AG09309 (cell line): Measurements from ENCODE around the gene PDCL2.

Experiments
- DNase-seq: peaks from one replicate; pipeline ENCODE4 v3.0.0-alpha.2; 2010; ENCODE audit warnings: low read depth
- H3K4me3 ChIP-seq: 2 replicates; pipeline ENCODE4 v1.5.1; 2011; ENCODE audit warnings: mild to moderate bottlenecking, low read depth, low read length, moderate library complexity; ENCODE audit not compliant: control insufficient read depth
- TF ChIP-seq, protein P1 (sequence below): IDR thresholded peaks from 2 replicates; pipeline ENCODE4 v1.5.1; 2011; ENCODE audit warnings: mild to moderate bottlenecking, low read depth, low read length, inconsistent platforms; ENCODE audit not compliant: insufficient read depth, control insufficient read depth; ENCODE audit errors: missing control alignments

Gene PDCL2

DNA sequence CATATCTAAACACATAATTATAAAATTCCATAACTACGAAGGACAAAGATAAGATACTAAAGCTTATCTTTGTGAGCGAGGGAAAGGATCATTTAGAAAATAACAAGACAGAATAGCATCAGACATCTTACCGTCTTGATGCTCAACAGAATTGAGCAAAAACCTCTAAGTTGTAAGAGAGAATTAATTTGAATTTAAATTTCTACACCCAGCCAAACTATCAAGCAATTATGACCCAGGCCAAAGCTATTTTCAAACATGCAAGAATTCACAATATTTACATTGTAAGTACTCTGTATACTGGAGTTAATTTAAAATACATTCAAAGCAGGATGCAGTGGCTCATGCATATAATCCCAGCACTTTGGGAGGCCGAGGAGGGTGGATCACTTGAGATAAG, 61.9 kb downstream of the PDCL2 start:
- H3K4me3 ChIP-seq: no peak overlapping the region
- TF ChIP-seq, protein P1, sequence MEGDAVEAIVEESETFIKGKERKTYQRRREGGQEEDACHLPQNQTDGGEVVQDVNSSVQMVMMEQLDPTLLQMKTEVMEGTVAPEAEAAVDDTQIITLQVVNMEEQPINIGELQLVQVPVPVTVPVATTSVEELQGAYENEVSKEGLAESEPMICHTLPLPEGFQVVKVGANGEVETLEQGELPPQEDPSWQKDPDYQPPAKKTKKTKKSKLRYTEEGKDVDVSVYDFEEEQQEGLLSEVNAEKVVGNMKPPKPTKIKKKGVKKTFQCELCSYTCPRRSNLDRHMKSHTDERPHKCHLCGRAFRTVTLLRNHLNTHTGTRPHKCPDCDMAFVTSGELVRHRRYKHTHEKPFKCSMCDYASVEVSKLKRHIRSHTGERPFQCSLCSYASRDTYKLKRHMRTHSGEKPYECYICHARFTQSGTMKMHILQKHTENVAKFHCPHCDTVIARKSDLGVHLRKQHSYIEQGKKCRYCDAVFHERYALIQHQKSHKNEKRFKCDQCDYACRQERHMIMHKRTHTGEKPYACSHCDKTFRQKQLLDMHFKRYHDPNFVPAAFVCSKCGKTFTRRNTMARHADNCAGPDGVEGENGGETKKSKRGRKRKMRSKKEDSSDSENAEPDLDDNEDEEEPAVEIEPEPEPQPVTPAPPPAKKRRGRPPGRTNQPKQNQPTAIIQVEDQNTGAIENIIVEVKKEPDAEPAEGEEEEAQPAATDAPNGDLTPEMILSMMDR: no peak
- DNase-seq: no peak

DNA sequence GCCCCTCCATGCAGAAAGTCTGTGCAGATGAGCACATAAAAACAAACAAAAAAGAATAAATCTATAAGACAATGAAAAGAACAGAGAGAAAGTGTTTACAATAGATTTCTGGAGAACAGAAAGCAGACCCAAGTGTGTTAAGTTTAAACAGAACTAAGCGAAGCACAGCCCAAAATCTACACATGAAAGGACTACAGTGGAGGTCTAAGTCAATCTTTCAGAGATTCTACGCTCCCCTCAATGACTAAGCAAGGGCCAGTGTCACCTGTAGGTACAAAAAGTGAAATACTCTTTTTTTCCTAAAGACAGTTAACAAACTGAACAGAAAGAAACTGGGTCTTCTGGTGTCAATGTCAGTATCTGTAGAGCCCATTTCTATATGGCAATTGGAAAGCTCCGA, 63.6 kb downstream of the PDCL2 start:
- no peak overlapping the region for H3K4me3 ChIP-seq
- DNase-seq: no peak
- TF ChIP-seq, protein P1: no peak

DNA sequence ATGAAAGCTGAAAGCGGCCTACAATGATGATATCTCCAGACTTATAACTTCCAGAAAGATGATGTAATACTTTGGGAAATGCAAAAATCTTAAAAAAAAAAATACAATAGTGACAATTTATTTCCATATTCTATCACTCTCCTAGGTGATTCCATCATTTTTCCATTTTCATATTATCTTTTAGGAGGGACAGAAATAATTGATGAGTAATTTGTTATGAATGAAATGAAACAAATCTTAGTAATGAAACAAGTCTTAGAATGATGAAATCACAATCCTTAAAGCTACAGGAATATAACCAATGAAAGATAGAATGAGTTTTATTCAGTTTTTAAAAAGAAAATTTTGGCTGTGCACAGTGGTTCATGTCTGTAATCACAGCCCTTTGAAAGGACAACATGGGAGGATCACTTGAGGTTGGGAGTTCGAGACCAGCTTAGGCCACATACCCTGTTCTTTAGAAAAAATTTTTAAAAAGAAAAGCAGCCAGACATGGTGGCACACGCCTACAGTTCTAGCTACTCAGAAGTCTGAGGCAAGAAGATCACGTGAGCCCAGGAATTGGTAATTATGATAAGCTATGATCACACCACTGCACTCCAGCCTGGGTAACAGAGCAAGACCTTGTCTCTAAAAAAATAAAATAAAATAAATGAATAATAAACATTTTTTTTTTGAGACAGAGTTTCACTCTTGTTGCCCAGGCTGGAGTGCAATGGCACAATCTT, 67.0 kb downstream of the PDCL2 start:
- no peak for DNase-seq
- TF ChIP-seq, protein P1: no peak
- no peak overlapping the region for H3K4me3 ChIP-seq

DNA sequence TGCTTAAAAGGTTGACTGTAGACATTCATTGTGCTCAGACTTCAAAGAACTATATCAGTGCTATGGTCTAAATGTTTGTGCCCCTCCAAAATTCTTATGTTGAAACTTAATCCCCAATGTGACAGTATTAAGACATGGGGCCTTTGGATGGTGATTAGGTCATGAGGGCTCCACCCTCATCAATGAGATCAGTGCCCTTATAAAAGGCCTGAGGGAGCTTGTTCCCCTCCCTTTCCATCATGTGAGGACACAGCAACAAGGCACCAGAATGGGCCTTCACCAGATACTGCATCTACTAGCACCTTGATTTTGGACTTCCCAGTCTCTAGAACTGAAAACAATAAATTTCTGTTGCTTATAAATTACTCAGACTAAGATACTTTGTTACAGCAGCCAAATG, 73.6 kb downstream of the PDCL2 start:
- TF ChIP-seq, protein P1: no peak
- no peak for DNase-seq

DNA sequence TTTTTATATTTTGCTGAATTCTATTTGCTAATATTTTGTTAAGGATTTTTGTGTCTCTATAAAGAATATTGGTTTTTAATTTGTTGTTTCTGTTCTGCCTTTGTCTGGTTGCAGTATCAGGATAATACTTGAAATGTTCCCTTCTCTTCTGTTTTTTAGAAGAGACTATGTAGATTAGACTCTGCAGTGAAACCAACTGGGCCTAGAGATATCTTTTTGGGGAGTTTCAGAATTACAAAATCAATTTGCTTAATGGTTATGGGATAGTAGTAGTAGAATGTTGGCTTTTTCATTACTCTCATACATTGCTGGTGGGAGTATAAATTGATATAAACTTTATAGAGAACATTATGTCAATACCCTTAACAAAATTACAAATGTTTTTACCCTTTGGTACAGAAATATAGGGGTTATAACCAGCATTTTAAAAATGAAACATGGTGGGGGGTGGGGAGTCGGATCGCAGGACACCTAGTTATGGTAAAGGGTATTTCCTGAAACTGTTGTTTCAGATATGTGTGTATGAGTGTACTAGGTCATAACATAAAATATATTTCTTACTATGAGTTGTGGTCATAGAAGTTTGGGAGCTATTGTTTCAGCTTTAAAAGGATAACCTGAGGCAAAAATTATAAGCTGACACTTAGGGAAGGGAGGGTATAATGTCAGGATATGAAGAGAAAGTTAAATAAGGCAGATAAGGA, 74.4 kb downstream of the PDCL2 start:
- H3K4me3 ChIP-seq: no peak overlapping the region
- TF ChIP-seq, protein P1: no peak
- no peak for DNase-seq

More for the DNA sequence above, 73.6 kb downstream of the PDCL2 start:
- H3K4me3 ChIP-seq: no peak overlapping the region

DNA sequence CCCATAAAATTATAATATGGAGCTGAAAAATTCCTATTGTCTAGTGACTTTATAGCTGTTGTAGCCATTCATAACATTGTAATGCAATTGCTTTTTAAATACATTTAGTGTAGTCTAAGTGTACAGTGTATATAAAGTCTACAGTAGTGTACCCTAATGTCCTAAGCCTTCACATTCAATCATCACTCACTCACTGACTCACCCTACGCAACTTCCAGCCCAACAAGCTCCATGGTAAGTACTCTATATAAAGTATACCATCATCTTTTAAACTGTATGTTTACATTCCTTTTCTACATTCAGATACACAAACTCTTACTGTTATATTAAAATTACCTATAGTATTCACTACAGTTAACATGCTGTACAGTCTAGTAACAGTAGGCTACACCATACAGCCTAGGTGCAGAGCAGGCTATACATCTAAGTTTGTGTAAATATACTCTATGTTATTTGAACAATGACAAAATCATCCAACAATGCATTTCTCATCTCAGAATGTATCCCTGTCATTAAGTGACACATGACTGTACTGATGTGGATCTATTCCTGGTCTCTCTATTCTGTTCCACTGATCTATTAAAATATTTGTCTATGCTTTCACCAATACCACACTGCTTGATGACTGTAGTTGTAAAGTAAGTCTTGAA, 79.0 kb downstream of the PDCL2 start:
- no peak for DNase-seq
- no peak overlapping the region for H3K4me3 ChIP-seq
- TF ChIP-seq, protein P1: no peak
